Left forelimb (tissue), 1 donor: ENCODE results near the gene APBB1.

Source experiments
- DNase-seq: peaks from one replicate; pipeline ENCODE4 v3.0.0-alpha.2; 2018; ENCODE audit warnings: low spot score

The APBB1 gene

DNA sequence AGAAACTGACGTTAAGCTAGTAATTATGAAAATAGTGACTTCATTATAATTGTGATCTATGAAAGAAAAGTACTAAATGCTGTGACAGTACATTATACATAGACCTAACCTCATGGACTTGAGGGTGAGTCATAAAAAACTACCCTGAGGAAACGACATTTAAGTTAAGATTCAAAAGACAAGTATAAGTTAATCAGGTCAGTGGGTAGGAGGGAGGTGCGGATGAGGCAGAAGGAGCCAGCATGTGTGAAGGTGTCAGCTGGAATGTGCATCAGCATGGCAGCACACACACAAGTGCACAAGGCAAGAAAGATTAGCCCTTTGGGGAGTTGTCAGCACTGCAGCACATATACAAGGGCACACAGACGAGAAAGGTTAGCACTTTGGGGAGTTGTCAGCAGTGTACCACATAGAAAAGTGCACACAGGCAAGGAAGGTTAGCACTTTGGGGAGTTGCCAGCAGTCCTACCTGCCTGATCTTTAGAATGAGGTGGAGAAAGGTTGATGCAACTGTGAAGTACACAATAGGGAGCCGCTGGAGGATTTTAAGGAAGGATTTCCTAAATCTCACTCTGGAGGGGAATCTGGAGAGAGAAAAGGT, 67.0 kb downstream of the APBB1 start:
- no peak for DNase-seq

DNA sequence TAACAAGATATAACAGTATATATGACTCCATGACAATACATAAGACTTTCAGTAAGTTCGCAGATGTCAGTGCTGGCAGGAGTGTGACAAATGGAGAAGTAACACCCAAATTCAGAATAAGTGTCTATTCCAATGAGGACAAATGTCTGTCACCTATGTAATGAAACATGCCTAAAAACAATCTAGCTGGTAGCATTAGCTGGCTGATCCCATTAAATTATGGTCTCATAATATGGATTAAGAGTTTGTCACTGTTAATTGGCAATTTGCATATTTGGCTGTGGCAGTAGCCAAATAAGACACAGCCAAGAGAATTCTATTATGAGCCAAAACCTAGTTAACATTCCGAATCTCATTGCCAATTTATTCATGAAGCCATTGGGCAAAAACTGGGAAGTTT, 68.4 kb downstream of the APBB1 start:
- no peak for DNase-seq

DNA sequence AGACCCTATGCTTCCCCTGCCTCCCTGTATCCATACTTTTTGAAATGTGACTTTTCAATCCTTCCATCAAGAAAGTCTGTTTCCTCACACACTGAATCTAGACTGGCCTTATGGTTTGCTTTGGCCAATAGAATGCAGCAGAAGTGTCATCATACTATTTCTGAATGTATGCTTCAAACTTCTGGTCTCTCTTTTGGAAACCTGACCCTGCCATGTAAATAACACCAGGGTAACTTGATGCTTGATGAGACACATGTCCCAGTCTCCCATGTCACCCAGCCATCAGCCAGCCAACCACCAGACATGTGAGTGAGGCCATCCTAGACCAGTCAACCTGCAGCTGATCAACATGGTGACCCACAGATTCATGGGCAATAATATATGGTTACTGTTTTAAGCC, 68.9 kb downstream of the APBB1 start:
- DNase-seq: no peak

DNA sequence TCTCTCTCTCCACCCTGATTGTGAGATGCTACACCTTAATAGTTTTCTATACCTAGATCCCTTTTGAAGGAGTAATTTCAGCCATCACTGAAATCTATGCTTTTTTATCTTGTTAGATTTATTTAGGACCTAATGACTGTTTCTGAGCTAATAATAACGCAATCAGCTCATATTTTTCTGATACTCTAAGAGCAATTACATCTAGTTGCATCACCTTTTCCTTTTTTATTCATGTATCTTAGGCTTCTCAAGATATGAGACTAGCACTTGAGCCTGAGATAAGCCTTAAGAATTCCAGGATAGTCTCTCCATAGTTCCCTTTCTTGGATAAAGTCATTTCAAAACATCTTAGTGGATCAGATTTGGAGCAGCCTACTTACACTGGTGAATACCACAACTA, 73.5 kb downstream of the APBB1 start:
- no peak for DNase-seq
